PFSK-1 (cell line): ENCODE results near the gene NRXN3.

Experiments
- POLR2AphosphoS5 ChIP-seq: IDR thresholded peaks from 2 replicates; pipeline ENCODE4 v1.6.1; 2012; ENCODE audit warnings: low read depth, mild to moderate bottlenecking, control low read depth, low read length, moderate library complexity
- REST ChIP-seq, 2 experiments: IDR thresholded peaks; 2 replicates each; pipeline versions ENCODE4 v1.6.1 to v1.8.0; 2011 to 2012; ENCODE audit warnings: low read depth in 2 of 2, low read length in 2 of 2, control low read depth in 1 of 2, inconsistent platforms in 1 of 2, mild to moderate bottlenecking in 1 of 2, moderate library complexity in 1 of 2; ENCODE audit not compliant: insufficient read depth in 1 of 2

GRCh38 chr14:78605025-78605762, 435.0 kb downstream of the NRXN3 start:
- no peak for TF ChIP-seq REST (IDR thresholded peaks at IDR 0.05; ENCODE audit: insufficient read depth in 1 of 2, low read depth in 2 of 2, low read length in 2 of 2)
- TF ChIP-seq POLR2AphosphoS5 = no peak
